OCI-M2 (cell line): Measurements from ENCODE around the gene EWSR1.

Experiments used
- DNase-seq: peaks from one replicate; lab custom pipeline; 2025; ENCODE audit not compliant: unreplicated experiment; lab: John Stamatoyannopoulos, UW

EWSR1 gene

DNA sequence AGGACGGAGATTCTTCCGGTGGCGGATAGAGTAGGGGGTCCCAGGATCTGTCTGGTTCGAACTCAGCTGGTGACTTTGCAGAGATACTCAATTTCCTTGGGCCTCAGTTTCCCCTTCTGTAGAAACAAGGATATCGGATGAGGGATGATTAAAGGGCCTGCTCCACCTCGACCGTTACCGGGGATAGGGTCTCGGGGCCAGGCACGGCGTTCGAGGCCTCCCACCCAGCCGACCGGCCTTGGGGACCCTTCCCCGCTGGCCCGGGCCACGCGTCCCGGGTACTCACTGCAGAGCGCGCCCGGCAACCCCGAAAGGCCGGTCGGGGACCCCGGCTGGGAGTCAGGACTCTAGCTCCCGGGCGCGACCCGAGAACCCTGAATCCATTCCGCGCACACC is 608 bp upstream of the EWSR1 start:
- no peak for DNase-seq

- DNase-seq = no peak
Observed at GRCh38 chr22:29268511-29269229, 602 bp downstream of the EWSR1 start.

DNA sequence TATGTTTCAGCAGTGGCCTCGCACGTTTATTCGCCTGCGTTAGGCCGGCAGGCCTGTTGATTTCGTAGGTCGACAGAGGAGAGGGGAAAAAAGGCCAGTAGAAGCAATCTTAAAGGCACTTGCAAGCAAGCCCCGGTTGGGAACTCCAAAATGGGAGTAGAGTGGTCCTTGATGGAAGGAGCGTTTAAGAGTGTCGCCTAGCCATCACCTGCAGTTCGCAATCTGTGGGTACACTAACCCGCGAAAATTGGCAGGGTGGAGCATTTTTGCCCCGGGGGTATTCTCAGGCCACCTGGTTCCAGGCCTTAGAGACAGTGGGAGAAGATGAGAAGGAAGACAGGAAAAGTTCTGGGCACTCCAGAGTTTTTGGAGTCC is 1.1 kb downstream of the EWSR1 start:
- DNase-seq = no peak

DNA sequence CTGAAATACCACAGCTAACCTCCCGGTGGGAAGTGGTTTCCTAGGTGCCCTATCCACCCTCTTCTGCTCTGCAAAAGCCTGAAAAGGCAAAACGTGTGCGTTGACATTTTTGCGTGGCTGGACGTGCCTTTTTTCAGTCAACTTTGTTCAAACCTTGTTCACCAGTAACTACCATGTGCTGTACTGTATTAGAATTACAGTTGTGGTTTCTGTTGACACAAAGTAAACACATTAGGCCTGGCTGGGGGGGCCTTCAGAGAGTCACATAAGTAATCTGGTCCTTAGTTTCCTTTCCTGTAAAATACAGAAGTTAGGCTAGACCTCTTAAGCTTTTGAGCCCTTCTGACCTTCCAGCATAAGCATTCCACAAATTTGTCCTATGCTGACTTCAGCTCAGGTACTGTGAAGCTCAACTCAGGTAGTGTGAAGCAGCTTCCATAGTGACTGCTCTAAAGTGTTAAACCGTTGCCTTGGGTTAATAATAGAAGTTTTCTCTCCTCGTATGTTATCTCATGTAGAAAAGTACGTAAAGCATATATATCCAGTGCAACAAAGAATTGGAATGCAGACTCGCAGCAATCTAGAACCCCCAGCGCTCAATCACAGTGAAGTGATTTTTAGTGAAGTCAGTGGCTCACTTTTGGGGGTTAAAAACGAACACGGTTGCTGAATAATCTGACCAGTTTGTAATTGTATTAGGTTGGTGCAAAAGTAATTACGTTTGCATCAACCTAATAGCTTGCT is 1.8 kb downstream of the EWSR1 start:
- no peak for DNase-seq

GRCh38 chr22:29270475-29271271 is 2.6 kb downstream of the EWSR1 start:
- no peak for DNase-seq

DNA sequence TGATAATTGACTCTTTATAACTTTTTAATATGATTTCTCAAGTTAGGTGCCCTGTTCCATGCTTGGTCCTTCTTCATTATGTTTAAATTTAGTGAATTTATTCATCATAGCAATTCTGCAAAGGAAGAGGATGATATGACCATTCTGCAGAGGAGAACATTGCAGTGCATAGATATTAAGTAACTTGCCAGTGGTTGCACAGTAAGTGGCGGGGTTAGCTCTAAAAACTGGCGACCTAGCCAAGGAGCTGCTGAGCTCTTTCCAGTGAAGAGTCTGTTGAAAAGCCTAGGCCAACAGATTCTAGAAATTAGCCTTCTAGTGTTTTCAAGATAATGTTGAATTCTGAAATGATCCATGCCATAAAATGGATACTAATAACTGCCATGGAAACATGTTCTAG is 4.6 kb downstream of the EWSR1 start:
- DNase-seq = no peak

DNA sequence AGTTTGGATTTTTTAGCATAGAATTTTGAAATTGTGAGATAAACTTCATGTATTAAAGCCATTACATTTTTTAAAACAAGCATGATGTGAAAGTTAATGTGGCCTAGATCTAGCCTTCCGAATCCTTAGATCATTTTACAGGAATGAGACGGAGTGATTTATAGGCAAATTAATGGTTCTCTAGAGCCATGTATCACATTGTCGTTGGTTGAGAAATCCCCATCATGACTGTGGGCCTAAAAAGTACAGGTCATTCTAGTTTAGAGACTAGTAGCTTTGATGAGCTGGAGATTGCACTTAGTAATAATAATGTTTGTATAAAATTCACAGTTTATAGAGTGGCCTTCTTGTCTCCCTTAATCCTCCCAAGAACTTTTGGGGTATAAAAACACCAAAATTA is 7.1 kb downstream of the EWSR1 start:
- DNase-seq = no peak

DNA sequence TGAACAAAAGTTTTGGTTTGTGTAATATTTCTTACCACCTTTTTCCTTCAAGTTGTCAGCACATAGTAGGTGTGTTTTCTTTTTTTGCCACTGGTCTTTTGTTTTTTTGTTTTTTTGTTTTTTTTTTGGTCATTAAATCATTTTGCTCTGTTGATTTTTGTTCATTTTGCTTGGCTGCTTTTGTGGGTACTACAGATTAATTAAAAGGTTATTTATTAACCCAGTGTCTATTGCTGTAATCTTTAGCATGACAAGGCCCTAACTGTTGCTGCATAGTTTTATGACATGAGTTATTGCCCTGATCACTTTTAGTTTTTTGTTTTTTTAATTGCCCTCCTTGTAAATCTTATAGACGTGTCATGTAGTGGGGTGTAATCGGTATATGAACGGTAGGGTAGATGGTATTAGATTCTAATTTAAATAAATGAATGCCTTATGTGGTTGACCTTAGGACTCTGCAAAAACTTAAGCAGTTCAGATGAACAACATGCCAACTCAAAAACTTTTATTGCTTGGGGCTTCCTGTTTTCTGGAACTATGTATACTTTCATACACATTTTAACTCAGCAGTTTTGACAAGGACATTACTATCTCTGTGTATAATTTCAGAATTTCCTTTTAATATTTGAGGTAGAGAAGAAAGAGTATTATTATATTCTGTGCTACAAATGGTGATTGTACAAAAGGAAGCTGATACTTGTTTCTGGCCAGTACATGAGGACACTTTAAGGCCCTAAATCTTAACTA is 7.9 kb downstream of the EWSR1 start:
- DNase-seq = no peak

- no peak for DNase-seq
Observed at GRCh38 chr22:29277927-29278326, 9.9 kb downstream of the EWSR1 start.

DNA sequence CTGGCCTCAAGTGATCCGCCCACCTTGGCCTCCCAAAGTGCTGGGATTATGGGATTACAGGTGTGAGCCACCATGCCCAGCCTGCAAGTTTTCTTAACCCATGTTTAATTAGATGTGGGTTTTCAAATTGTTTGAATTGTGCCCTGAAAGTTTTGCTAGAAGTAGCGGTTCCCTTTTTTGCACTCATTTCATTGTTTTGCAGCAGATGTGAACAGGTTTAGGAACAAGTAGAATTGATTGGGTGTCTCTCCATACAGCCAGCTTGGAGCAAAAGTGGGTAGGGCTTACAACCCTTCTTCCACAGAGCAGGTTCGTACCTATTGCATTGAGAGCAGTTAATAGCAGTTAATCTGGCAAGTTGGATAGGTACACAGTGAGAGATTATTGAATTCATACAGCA is 16.1 kb downstream of the EWSR1 start:
- DNase-seq = no peak

GRCh38 chr22:29288837-29289236 is 20.8 kb downstream of the EWSR1 start:
- DNase-seq = no peak

DNA sequence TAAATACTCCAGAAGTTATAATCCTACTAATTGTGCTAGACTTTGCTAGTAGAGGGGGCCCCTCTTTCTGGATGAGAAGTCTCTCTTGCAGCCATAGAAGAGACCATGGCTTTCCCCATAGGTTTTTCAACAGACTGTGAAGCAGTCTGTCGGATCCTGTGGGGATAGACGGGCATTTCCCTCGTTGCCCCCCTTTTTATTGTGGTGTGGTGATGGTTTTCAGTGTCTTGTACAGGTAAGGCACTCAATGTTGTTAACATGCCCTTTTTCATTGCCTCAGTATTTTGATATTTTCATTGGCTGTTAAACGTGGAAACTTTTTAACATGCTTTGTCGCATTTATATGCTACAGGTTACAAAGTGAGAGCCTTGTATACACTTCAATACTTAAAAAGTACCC is 22.0 kb downstream of the EWSR1 start:
- no peak for DNase-seq

DNA sequence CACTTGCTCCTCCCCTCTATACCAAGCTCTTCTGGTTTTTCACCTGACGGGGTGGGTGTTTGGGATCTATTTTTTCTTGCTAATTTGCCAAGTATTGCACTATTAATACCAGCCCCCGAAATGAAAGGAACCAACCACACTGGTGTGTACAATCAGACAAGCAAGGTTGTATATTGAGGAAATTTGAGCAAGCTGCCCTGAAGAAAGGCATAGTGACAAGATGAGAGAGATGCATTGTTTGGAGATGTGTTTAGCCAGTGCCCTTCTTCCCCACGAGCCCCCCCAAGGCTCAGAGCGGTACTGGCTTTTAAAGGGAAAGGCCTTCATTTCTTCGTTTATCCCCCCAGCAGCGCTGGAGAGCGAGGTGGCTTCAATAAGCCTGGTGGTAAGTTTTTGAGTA is 23.1 kb downstream of the EWSR1 start:
- DNase-seq = no peak

- no peak for DNase-seq
Observed at GRCh38 chr22:29292379-29292778, 24.3 kb downstream of the EWSR1 start.

DNA sequence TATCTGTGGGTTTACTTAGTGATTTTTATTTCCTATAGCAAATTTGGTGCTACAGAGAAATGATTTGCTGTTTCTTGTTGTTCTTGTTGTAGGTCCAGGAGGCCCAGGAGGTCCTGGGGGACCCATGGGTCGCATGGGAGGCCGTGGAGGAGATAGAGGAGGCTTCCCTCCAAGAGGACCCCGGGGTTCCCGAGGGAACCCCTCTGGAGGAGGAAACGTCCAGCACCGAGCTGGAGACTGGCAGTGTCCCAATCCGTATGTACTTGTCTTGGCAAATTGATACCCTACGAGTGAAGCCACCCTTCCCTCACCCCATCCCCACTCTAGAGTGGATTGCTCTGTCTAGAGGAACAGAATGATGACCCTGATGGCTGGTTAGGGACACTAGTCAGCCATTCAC is 30.6 kb downstream of the EWSR1 start:
- DNase-seq = no peak

DNA sequence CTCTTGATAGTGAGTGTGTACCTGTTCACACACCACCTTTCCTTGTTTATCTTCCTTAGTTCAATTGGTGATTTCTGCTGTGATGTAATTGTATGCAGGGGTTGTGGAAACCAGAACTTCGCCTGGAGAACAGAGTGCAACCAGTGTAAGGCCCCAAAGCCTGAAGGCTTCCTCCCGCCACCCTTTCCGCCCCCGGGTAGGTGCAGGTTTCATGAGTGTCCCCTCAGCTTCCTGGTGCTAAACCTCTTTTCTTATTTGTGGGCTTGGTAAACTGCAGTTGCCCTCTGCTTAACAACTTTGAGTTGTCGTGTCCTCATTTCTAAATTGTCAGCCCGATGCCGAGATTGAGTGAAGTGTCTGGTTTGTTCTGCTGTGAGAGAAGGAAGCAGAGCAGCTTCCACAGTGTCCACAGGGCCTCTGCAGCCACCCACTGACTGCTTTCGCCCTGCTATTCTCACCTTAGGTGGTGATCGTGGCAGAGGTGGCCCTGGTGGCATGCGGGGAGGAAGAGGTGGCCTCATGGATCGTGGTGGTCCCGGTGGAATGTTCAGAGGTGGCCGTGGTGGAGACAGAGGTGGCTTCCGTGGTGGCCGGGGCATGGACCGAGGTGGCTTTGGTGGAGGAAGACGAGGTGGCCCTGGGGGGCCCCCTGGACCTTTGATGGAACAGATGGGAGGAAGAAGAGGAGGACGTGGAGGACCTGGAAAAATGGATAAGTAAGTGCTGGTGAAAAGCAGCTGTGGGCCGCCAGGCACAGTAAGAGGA is 31.2 kb downstream of the EWSR1 start:
- no peak for DNase-seq

- no peak for DNase-seq
Observed at GRCh38 chr22:29300467-29300806, 32.4 kb downstream of the EWSR1 start.

DNA sequence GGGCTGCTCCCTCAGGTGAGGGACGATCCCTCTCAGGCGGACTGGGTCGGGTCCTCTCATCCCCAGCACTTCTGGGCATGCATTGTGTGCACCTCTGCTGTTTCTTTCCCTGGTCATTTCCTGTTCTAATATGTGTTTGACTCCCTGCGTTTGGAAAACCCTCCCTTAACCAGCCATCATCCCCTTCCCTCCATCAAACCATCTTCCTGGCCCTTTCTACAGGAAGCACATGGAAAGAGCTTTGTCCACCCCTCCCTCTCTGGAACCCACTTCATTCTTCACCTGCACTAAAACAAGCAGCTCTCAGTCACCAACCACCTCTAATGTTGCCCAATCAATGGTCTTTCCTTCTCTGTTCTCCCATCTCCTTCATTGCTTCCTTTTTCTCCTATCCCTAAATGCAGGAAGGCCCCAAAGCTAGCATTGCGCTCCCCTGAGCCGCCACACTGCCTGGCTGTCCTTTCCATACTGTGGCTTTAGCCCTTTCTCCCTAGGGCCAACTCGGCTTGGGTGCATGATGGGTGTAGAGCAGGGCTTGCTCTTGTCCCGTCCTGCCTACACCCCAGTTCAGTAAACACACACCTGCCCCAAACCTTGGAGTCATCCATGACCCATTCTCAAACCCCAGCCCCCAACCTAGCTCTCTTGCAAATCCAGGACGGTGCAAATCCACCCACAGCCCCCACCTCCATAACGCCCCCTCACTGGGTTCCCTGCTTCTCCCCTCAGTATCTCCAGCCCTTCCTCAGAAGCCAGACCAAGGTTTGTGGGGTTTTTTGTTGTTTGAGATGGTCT is 32.9 kb downstream of the EWSR1 start:
- DNase-seq = no peak

GRCh38 chr22:29301716-29302401 is 33.8 kb downstream of the EWSR1 start:
- DNase-seq = no peak

DNA sequence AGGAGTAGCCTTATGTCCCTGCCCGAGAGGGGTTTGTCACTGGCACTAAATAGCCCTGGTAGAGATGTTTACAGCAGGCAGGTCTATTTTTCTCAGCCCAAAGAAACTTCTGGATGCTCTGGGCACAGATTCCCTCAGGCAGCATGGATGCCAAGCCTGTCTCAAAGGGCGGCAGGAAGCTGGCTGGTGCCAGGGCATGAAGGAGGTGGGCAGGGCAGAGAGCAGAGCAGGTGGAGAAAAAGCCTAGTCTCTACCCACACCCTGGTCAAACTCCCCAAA is 34.3 kb downstream of the EWSR1 start:
- no peak for DNase-seq
